ENCODE data around the gene LARGE1.

LARGE1 gene

GRCh38 chr22:33620085-33620484, 300.2 kb downstream of the LARGE1 start:
- TF ChIP-seq CTCF (IDR thresholded peaks at IDR 0.05; ENCODE audit: low read depth, low read length): no peak
- no peak overlapping the region for H3K4me3 ChIP-seq (ENCODE audit: low read depth, low read length)

- no peak for TF ChIP-seq CTCF (IDR thresholded peaks at IDR 0.05; ENCODE audit: low read depth, low read length)
- H3K4me3 ChIP-seq (ENCODE audit: low read depth, low read length): no peak overlapping the region
Observed at GRCh38 chr22:33606504-33606903, 313.8 kb downstream of the LARGE1 start.

GRCh38 chr22:33605666-33606065, 314.6 kb downstream of the LARGE1 start:
- no peak overlapping the region for H3K4me3 ChIP-seq (ENCODE audit: low read depth, low read length)
- TF ChIP-seq CTCF (IDR thresholded peaks at IDR 0.05; ENCODE audit: low read depth, low read length): no peak

GRCh38 chr22:33605221-33605620, 315.1 kb downstream of the LARGE1 start:
- H3K4me3 ChIP-seq (ENCODE audit: low read depth, low read length): no peak overlapping the region
- TF ChIP-seq CTCF (IDR thresholded peaks at IDR 0.05; ENCODE audit: low read depth, low read length): no peak

GRCh38 chr22:33601062-33601461, 319.2 kb downstream of the LARGE1 start:
- H3K4me3 ChIP-seq (ENCODE audit: low read depth, low read length): no peak overlapping the region
- TF ChIP-seq CTCF (IDR thresholded peaks at IDR 0.05; ENCODE audit: low read depth, low read length): no peak

- no peak for TF ChIP-seq CTCF (IDR thresholded peaks at IDR 0.05; ENCODE audit: low read depth, low read length)
- H3K4me3 ChIP-seq (ENCODE audit: low read depth, low read length): no peak overlapping the region
Observed at GRCh38 chr22:33600595-33600994, 319.7 kb downstream of the LARGE1 start.

GRCh38 chr22:33600113-33600512, 320.2 kb downstream of the LARGE1 start:
- no peak for TF ChIP-seq CTCF (IDR thresholded peaks at IDR 0.05; ENCODE audit: low read depth, low read length)
- H3K4me3 ChIP-seq (ENCODE audit: low read depth, low read length): no peak overlapping the region
